Activated CD4-positive, alpha-beta T cell treated with anti-CD3 and anti-CD28 coated beads for 48 hours (primary cell): Measurements from ENCODE around the gene LINC00632.
"Not testable (repeated sequence)": the region's sequence is repeated elsewhere in the genome, so short reads cannot be mapped to it uniquely, and the experiment has no call there.

Experiments
- DNase-seq: peaks from one replicate; pipeline ENCODE4 v3.0.0-alpha.2; 2020

LINC00632 gene

GRCh38 chrX:140709421-140709846, at the start of gene LINC00632:
Gene LINC00632, plus strand, starts transcription at chrX:140709759.
- no peak for DNase-seq

- DNase-seq = no peak
Measured at GRCh38 chrX:140661643-140662042, 47.9 kb upstream of the LINC00632 start.

GRCh38 chrX:140664939-140665338, 44.6 kb upstream of the LINC00632 start:
- DNase-seq = no peak

- no peak for DNase-seq
Measured at GRCh38 chrX:140672840-140673731, 36.5 kb upstream of the LINC00632 start.

- no peak for DNase-seq
Measured at GRCh38 chrX:140687706-140688105, 21.9 kb upstream of the LINC00632 start.

GRCh38 chrX:140691596-140691995, 18.0 kb upstream of the LINC00632 start:
- not testable (repeated sequence) for DNase-seq

- DNase-seq = no peak
Measured at GRCh38 chrX:140697618-140698017, 11.9 kb upstream of the LINC00632 start.

GRCh38 chrX:140701480-140701879, 8.1 kb upstream of the LINC00632 start:
- DNase-seq = no peak

- DNase-seq = no peak
Measured at GRCh38 chrX:140710710-140711109, 1.2 kb downstream of the LINC00632 start.

GRCh38 chrX:140711894-140712293, 2.3 kb downstream of the LINC00632 start:
- no peak for DNase-seq

- peak; percentile 13 for DNase-seq
Measured at GRCh38 chrX:140712413-140713173, 3.0 kb downstream of the LINC00632 start.

GRCh38 chrX:140713174-140713539, 3.6 kb downstream of the LINC00632 start:
- no peak for DNase-seq

GRCh38 chrX:140715787-140716186, 6.2 kb downstream of the LINC00632 start:
- no peak for DNase-seq

- no peak for DNase-seq
Measured at GRCh38 chrX:140723121-140723715, 13.7 kb downstream of the LINC00632 start.

- DNase-seq = no peak
Measured at GRCh38 chrX:140724309-140724708, 14.8 kb downstream of the LINC00632 start.

- DNase-seq = no peak
Measured at GRCh38 chrX:140724736-140725135, 15.2 kb downstream of the LINC00632 start.

GRCh38 chrX:140725500-140725899, 15.9 kb downstream of the LINC00632 start:
- no peak for DNase-seq

GRCh38 chrX:140733766-140734342, 24.3 kb downstream of the LINC00632 start:
- peak; percentile 3 for DNase-seq

GRCh38 chrX:140744085-140744484, 34.5 kb downstream of the LINC00632 start:
- no peak for DNase-seq

GRCh38 chrX:140756941-140757340, 47.4 kb downstream of the LINC00632 start:
- DNase-seq = no peak

GRCh38 chrX:140762061-140762460, 52.5 kb downstream of the LINC00632 start:
- peak; percentile 33 for DNase-seq

GRCh38 chrX:140764401-140764919, 54.9 kb downstream of the LINC00632 start:
- DNase-seq = peak; percentile 11
